Activated T-cell treated with anti-CD3 and anti-CD28 coated beads, Interleukin-2, amount 50 U/mL, for 48 hours (primary cell): ENCODE measurements around the gene KRT39.
"Not testable (repeated sequence)": the region's sequence is repeated elsewhere in the genome, so short reads cannot be mapped to it uniquely, and the experiment has no call there.

Experiments
- DNase-seq, 2 experiments: peaks; one replicate each; pipeline ENCODE4 v3.0.0-alpha.2; 2020

The KRT39 gene

DNA sequence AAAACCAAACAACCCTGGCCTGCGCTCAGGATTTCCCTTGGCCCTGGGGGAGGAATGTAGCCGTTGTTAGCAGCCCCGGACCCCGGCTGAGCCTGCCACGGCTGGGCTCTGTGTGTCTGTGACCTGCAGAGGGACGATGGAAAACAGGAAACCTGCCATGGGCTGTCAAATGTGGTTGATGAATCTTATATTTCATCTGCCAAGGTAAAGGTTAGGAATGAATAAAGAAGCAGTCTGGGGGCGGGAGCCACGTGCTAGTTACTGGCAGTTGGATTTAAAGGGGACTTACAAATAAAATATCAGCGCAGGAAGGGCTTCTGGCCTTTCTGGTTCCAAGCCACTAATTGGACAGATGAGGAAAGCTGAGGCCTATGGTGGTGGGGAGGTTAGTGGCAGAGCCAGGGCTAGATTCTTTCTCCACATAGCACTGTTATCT is 29.3 kb downstream of the KRT39 start, which contains the start of gene KRT23:
Gene KRT23, minus strand, starts transcription at position 263 of the 436 bp plus-strand sequence. CDS start 1,043 bp downstream, outside the sequence.
- DNase-seq = no peak

DNA sequence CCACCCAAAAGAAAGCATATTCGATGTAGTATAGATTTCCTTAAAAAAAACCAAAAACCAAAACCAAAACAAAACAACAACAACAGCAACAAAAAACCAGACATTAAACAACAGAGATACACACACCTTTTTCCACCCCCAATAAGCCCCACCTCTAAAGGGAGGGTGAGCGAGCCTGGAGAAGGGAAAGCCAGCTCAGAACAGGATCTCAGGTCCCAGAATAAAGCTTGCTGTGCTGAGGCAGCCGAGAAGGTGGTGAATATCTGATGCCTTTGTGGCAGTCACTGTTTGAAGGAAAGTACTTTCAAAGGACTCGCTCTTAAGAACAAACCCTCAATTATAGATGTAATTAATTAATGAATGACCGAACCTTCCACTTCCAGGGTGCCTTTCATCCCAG is 29.8 kb downstream of the KRT39 start:
- no peak for DNase-seq

DNA sequence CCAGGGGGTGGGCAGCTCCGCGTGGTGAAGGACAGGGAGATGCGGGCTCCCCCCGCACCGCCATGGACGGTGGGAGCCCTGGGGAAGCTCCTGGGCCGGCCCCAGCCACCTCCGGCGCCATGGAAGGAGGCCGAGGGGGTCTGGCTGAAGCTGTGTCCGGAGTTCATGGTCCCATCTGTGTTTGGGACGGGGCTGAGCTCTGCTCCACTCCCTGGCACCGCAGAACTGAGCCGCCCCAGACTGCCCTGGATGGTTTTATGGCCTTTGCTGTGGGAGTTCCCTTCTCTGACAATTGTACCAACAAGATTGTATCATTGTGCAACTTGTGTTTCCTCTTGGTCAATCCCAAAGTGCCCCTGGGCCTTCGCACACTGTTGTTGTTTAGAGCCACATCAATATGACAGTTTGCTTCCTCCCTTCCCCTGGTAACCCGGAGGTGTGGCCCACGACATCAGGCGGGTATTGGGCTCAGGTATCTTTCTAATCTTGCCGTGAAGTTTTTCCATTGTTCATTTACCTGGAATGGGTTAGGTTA is 30.2 kb downstream of the KRT39 start:
- no peak for DNase-seq

DNA sequence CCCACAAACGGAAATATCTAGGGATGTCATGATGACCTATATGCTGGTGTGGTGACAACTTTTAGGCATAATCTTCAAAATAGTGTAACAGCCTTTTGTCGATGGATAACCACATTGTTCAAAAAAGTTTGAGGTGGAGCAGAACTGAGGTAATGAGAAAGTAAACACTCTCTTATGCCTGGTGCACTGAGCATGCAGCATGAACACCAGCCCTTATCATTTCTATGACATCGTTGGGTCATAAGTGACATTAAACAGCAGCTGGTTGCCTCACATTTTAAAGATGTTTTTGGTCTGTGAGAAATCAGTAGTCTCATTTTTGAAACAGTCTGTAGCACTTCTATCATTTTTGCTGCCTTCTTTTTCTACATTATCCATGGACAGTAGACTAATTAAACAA is 31.1 kb downstream of the KRT39 start:
- no peak for DNase-seq

DNA sequence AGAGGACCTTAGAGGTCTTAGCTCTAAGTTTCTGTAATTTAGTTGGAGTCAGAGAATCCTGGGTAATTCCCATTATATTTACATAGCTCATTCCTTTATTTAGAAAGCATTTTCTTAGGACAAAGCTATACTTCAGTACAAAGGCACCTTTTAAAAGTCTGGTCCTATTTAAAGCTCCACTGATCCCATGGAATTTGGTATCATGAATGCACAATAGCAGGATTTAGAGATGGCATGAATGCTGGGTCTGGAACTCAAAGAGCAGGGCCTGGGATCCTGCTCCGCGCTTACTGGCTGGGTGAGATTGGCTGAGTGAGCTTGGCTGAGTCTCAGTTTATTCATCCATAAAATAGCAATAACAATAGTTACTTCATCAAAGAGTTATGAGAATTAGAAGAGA is 34.1 kb downstream of the KRT39 start:
- no peak for DNase-seq

DNA sequence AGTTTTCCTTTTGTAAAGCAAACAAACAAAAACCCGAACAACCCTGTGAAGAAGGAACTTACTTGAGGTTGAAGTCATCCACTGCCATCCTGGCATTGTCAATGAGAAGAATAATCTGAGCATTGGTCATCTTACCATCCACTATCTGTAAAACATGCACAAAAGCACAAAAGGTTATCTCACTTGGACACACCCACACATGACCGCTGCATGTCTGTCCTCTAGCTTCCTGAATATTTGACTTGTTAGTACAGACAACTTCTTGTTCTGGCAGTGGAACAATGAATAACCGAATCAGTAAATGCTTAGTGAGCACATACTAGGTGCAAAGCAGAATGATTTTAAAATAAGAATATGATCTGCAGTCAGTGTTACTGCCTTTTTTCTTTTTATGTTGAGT is 35.4 kb downstream of the KRT39 start:
- DNase-seq = no peak

DNA sequence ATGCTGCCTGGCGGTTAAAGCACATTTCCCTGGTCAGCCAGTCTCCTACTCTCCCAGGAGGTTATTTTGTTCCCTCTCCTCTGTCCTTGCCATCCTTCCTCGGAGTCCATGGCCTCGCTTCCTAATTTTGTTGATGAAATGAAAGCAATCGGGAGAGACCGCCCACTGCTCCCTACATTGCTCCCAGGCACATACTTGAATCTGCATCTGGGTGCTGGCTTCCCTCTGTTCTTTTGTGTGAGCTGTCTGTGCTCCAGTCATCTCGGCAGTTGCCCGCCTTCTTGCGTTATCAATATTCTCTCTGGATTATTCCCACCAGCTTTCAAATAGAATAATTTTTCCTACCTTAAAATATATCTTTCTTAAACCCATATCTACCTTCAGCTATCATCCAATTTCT is 40.4 kb downstream of the KRT39 start:
- no peak for DNase-seq

DNA sequence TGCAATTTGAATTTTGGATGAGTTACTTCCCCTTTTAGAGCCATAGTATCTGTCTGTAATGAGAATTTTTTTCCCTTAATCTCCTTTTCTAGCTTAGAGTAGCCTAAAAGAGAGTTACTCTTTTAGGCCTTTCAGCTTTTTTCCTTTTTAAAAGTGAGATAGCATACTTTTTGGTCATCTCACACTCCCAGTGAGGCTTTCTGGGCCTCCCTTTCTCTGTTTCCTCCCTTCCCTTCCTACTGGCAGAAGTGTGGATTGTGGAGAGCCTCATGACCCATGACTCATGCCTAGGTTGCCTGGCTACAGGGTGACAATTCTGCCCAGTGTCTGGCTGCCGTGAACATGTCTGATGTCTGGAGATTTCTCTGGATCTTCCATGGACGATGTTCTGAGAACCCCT is 44.5 kb downstream of the KRT39 start:
- no peak for DNase-seq

DNA sequence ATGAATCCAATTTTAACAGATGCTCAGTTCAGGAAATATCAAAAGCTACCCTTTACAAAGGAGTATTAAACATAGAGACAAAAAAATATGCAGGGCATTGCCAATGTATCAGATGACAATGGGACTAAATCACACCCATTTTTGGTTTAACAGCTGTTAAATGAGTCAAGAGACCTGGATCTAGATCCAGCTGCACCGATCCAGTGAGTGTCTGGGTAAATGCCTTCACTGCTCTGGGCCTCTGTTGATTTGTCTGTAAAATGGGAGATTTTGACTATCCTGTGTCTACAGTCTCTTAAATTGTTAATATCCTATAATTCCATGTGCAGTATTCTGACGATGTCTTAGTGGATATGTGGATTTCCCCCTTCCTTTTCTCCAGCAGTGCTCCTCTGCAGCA is 45.7 kb downstream of the KRT39 start:
- no peak for DNase-seq

DNA sequence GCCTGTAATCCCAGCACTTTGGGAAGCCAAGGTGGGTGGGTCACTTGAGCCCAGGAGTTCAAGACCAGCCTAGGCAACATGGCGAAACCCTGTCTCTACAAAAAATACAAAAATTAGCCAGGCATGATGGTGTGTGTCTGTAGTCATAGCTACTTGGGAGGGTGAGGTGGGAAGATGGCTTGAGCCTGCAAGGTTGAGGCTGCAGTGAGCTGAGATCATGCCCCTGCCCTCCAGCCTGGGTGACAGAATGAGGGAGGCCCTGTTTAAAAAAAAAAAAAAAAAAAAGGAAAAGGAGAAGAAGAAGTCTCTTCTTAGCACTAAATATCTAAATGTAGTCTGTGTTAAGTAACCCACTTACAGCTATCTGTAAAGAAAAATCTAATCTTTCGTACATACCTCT is 49.6 kb downstream of the KRT39 start:
- DNase-seq = not testable (repeated sequence)

DNA sequence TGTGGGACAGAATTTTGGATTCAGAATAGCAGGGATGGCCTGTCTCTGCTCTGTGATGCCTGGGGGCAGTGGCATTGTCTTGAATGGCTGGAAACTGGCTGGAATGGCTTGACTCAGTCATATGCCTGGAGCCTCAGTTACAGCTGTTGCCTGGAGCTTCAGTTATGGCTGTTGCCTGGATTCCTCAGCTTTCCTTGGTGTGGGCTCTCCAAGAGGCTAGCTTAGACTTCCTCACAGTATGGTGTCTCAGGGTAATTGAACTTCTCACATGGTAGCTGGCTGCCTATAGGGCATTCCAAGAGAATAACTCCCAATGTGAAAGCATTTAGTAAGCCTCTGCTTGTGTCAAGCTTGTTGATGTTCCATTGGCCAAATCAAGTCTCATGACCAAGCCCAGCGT is 50.4 kb downstream of the KRT39 start:
- no peak for DNase-seq

DNA sequence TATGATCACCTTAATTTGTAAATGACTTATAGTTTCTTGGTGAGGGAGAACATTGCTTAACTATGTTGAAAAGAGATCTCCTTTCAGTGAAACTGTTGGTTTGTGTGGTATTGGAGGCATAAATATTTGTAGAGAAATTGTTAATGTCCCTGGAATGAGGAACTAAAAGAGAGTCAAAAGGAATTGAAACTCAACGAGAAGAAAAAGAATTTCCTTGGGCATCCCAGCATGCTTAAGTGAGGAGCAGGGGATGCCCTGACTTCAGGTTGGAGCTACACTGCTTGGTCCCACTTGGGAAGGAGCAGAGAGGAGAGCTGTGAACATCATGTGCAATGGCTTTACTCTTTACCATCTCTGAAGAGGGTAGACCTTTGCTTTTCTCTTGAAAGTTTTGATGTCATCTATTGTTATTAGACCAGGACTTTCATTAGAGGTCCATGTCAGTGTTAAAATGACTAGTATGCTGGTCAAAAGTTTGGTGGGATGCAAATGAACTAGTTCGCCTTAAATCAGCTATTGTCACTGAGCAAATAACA is 51.0 kb downstream of the KRT39 start:
- DNase-seq = no peak

DNA sequence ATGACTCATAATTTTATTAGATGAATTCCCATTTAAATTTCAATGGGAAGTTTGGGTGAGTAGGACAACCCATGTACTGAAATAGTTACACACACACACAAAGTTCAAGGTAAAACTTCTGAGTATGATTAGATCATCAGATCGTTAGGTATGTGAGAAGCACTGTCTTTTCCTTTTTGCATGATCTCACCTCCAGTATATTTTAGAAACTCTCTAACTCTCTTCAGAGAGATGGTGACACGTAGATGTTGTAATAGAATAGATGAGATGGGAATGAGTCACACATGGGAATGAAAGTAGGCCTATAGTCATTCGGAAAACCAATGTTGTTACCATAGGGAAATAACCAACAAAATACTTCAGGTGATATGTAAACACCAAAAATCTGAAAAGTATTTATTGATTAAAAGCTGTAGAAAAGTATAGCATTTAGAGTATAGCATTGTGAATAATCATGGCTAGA is 51.5 kb downstream of the KRT39 start:
- DNase-seq = no peak

DNA sequence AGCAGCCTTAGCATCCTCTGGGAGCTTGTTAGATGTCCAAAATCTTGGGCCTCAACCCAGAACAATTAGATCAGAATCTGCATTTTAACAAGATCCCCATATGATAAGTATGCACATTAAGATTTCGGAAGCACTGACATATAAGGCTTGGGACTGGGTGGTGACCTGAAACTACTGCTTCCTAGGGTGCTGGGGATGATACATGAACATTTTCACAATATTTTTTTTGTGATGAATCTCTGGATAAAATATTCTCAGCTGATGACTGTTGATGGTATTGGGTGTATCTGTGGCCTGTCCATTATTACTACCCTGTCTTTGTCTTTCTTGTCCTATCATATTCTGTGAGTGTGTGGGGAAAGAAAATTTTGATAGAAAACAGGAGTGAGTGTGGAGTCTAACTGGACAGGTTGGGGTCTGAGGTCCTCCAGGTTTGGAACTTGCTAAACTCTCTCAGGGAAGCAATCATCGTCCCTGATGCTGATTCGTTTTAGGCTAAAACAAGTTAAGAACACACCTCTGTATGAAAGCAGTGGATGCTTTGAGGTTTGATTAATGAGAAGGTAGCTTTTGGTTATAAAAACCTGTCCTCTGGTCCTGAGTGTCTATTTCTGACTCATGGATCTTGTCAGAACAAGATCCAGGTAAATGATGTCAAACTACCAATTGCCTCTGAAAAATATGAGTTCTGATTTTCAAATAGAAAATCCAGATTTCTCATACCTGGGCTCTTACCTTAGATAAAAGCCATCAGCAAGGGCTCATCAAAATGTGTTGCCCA is 52.5 kb downstream of the KRT39 start:
- DNase-seq = no peak

DNA sequence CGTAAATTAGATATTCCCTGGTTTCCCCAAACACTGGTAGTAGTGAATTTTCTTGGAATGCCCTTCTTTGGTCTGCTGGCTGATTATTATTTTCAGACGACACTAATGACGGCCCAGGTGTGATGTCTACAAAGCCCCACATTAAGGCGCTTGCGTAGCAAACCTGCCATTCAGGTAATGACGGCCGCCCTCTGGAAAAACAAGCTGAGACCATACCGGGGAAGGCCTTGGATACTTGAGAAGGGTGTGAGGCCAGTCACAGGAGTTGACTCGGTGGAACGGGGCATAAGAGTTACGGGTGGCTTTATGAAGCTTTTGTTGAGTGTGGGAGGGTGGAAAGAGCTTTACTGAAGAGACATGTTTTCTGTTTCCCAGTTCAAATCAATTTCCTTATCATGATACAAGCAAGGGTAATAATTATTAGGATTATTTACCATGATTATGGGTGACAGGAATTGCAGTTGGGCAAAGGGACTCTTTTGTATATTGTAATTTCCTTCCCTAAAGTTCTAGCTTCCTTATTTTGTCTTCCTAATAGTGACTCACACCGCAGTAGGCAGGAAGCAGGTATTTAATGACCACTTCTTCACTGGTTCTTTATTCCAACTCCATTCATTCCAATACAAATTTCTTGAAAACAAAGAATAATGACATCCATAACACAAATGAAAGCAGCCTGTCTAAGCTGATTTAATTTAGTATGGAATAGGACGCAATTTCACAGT is 54.1 kb downstream of the KRT39 start:
- DNase-seq = no peak

DNA sequence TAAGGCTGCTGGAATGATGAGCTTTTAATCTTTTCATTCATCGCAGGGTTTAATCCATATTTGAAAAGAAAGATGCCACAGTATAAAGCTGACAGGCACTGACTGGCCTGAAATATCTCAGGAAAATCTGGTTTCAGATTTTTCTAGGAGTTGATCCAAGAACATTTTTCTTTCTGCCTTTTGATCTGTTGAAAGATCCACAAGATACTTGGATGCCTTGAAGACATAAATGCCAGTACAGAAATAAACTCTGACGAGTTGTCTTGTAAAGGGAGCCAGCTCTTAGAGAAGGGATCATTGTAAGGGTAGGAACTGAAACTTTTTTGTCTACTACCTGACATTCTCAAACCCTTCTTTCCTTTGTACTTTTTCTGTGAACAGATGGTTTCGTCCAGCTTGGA is 56.3 kb downstream of the KRT39 start:
- DNase-seq = no peak

DNA sequence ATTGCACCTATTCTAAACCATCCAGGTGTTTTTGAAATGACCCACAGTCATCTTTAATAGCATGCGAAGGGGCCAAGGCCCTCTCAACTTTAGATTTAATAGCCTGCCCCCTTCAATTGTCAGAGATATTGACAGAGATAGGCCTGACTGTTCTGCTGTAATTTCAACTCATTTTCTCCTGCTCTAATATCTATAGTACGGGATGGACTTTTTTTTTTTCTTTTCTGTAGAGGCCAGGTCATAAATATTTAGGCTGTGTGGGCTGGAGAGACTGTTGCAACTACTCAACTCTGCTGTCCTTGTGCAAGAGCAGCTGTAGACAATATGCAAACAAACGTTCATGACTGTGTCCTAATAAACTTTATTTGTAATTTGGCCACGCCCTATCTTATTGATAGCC is 57.0 kb downstream of the KRT39 start:
- DNase-seq = no peak

DNA sequence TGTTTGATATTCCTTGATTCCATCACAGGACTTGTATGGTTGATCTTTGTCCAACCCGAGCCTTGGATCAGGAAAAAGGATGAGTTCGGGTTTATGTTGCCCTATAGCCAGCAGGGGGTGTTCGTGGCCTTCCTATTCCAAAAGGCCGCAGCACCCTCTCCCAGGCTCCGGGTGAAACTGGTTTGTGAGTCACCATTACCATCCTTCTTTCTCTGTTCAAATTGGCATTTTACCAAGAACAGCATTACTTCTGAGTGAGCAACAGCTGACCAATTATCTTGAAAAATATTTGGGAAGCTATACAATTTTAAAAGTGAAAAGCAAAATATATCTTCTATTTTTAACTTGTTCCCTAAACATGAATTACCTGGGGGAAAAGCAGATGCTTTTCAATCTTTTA is 57.4 kb downstream of the KRT39 start:
- DNase-seq = peak; percentile 70 to 74
